RWPE1 (cell line): ENCODE results near the gene ARTN.

ENCODE experiments used
- CTCF ChIA-PET: fragments of 350-600 bp; sonication (Branson Sonifier 250); formaldehyde crosslinking; extraction: SDS; loops from one replicate; lab custom pipeline; 2021; lab: Yijun Ruan, JAX
- POLR2A ChIA-PET: fragments of 400-600 bp; formaldehyde crosslinking; extraction: SDS; loops from one replicate; lab custom pipeline; 2020; ENCODE audit warnings: antibody characterized with exemption; ENCODE audit not compliant: low non-redundant PET; lab: Yijun Ruan, JAX
- DNase-seq: peaks from one replicate; pipeline ENCODE4 v3.0.0; 2012; ENCODE audit warnings: low spot score
- H3K27ac ChIP-seq: fragments of 450-650 bp; 2 replicates; pipeline ENCODE4 v1.5.1; 2017
- CTCF ChIP-seq: fragments of 450-650 bp; conservative IDR thresholded peaks from 2 replicates; pipeline ENCODE4 v1.5.1; 2017; ENCODE audit warnings: low read depth, mild to moderate bottlenecking

The ARTN gene

GRCh38 chr1:43933386-43934100 lies at the start of gene ARTN:
Gene ARTN, plus strand, starts transcription at chr1:43933801. Its CDS starts 1,856 bp downstream, at chr1:43935657.
- no peak for TF ChIP-seq CTCF
- H3K27ac ChIP-seq = peak within 1 kb of the TSS; percentile 96
- POLR2A ChIA-PET = interaction anchor here (0.8 to 1.9 kb wide), 3 partner anchors 19 to 170 kb away, joined by 3 to 6 read pairs (median 3); no protein-coding TSS in a partner anchor
- DNase-seq = peak; percentile 73
- CTCF ChIA-PET = interaction anchor here (0.5 to 6.5 kb wide), 21 partner anchors 10 to 173 kb away, joined by 3 to 150 read pairs (median 4); partner anchors contain the start of genes ATP6V0B and IPO13

- peak overlapping the region; percentile 97 for H3K27ac ChIP-seq
- POLR2A ChIA-PET = no interaction called here
- CTCF ChIA-PET = interaction anchor here (0.6 to 1.0 kb wide), 2 partner anchors 52 to 307 kb away, joined by 3 read pairs; no protein-coding TSS in a partner anchor
- TF ChIP-seq CTCF = no peak
- DNase-seq = peak; percentile 94
These were observed 48.3 kb upstream of the ARTN start for GRCh38 chr1:43885279-43885801.

- ChIA-PET CTCF (interaction anchor here (0.6 kb wide), 1 partner anchor 204 kb away, joined by 3 read pairs; no protein-coding TSS in a partner anchor), POLR2A (no interaction called here)
- H3K27ac ChIP-seq = no peak overlapping the region
- no peak for DNase-seq
- no peak for TF ChIP-seq CTCF
These were observed 45.9 kb upstream of the ARTN start for GRCh38 chr1:43887748-43888147.

- H3K27ac ChIP-seq = no peak overlapping the region
- POLR2A ChIA-PET = no interaction called here
- CTCF ChIA-PET = interaction anchor here (0.6 to 1.0 kb wide), 2 partner anchors 35 to 361 kb away, joined by 3 read pairs; no protein-coding TSS in a partner anchor
- no peak for TF ChIP-seq CTCF
- no peak for DNase-seq
These were observed 42.8 kb upstream of the ARTN start for GRCh38 chr1:43890815-43891214.

- peak overlapping the region; percentile 38 for H3K27ac ChIP-seq
- DNase-seq = no peak
- CTCF ChIA-PET = no interaction called here
- POLR2A ChIA-PET = no interaction called here
- no peak for TF ChIP-seq CTCF
These were observed 40.6 kb upstream of the ARTN start for GRCh38 chr1:43893006-43893405.

- CTCF ChIA-PET = interaction anchor here (0.5 kb wide), 1 partner anchor 29 kb away, joined by 5 read pairs; no protein-coding TSS in a partner anchor
- TF ChIP-seq CTCF = no peak
- no peak overlapping the region for H3K27ac ChIP-seq
- DNase-seq = no peak
- POLR2A ChIA-PET = no interaction called here
These were observed 34.6 kb upstream of the ARTN start for GRCh38 chr1:43898981-43899380.
